Smooth muscle cell (in vitro differentiated cells): Measurements from ENCODE around the gene CHRDL2. TPM values are rescaled to one million over a fixed set of nuclear protein-coding genes. Genes with fewer than 3 reads are reported as not detected.

Experiments
- DNase-seq: peaks from one replicate; lab custom pipeline; 2025; ENCODE audit not compliant: unreplicated experiment; lab: John Stamatoyannopoulos, UW
- H2AFZ ChIP-seq: fragments of 200-600 bp; sonication (generic); 2 replicates; pipeline ENCODE4 v1.6.0; 2016; ENCODE audit warnings: antibody characterized with exemption, low read depth, mild to moderate bottlenecking
- H3F3A ChIP-seq: fragments of 200-600 bp; sonication (generic); 2 replicates; pipeline ENCODE4 v1.6.0; 2017; ENCODE audit warnings: antibody characterized with exemption, low read depth
- H3K27ac ChIP-seq: fragments of 200-600 bp; sonication (generic); 2 replicates; pipeline ENCODE4 v1.5.1; 2016; ENCODE audit warnings: low read depth, mild to moderate bottlenecking
- H3K27me3 ChIP-seq: fragments of 200-600 bp; sonication (generic); 2 replicates; pipeline ENCODE4 v1.6.1; 2016; ENCODE audit warnings: low read depth, mild to moderate bottlenecking
- H3K36me3 ChIP-seq: fragments of 200-600 bp; sonication (generic); 2 replicates; pipeline ENCODE4 v1.5.1; 2016; ENCODE audit warnings: low read depth
- H3K4me1 ChIP-seq: fragments of 200-600 bp; sonication (generic); 2 replicates; pipeline ENCODE4 v1.5.1; 2016; ENCODE audit warnings: low read depth
- H3K4me2 ChIP-seq: fragments of 200-600 bp; sonication (generic); 2 replicates; pipeline ENCODE4 v1.6.0; 2016; ENCODE audit warnings: mild to moderate bottlenecking
- H3K4me3 ChIP-seq: fragments of 200-600 bp; sonication (generic); 2 replicates; pipeline ENCODE4 v1.5.1; 2016; ENCODE audit warnings: mild to moderate bottlenecking
- H3K79me2 ChIP-seq: fragments of 200-600 bp; sonication (generic); 2 replicates; pipeline ENCODE4 v1.6.0; 2016; ENCODE audit warnings: low read depth, mild to moderate bottlenecking
- H3K9ac ChIP-seq: fragments of 200-600 bp; sonication (generic); 2 replicates; pipeline ENCODE4 v1.6.0; 2016; ENCODE audit warnings: low read depth
- H3K9me3 ChIP-seq: fragments of 200-600 bp; sonication (generic); replicated peaks from 2 replicates; pipeline ENCODE4 v1.5.1; 2016; ENCODE audit warnings: low read depth
- H4K20me1 ChIP-seq: fragments of 200-600 bp; sonication (generic); 2 replicates; pipeline ENCODE4 v1.6.0; 2016; ENCODE audit warnings: low read depth
- CTCF ChIP-seq: fragments of 200-600 bp; sonication (generic); IDR thresholded peaks from 2 replicates; pipeline ENCODE4 v1.5.1; 2017; ENCODE audit warnings: borderline replicate concordance, mild to moderate bottlenecking, antibody characterized with exemption; ENCODE audit not compliant: insufficient read depth, poor library complexity, severe bottlenecking
- WGBS: methylation state at CpG from one replicate; pipeline ENCODE4 v1.1.7; 2016; ENCODE audit warnings: low lambda C conversion rate; 5-methylcytosine and 5-hydroxymethylcytosine counted together
- polyA plus RNA-seq: library from polyadenylated mRNA; unstranded; fragments of >200 nt; fragmentation: Nextera tagmentation; extraction: Ambion mirVana; gene quantifications from 2 replicates; pipeline ENCODE4 v1.2.1, GENCODE V29; 2016
- total RNA-seq: library from RNA; depleted of rRNA; stranded (reverse); fragments of >200 nt; gene quantifications from 2 replicates; pipeline ENCODE4 v1.2.3, GENCODE V29; 2014

Gene CHRDL2
- total and polyA plus RNA-seq, 2 experiments from 2014 or later, result 13.8 to 71.4 TPM

GRCh38 chr11:74749127-74749964 is 18.1 kb upstream of the CHRDL2 start:
- Histone ChIP-seq H3K9ac (peak overlapping the region; percentile 96), H3K4me2 (peak overlapping the region; percentile 89), H3F3A (peaks cover 15% of the 10 kb centered on the region), H3K27ac (peak overlapping the region; percentile 81), H3K4me1 (peaks cover 15% of the 10 kb centered on the region), H2AFZ (peak overlapping the region; percentile 68), H3K36me3 (no peaks in the 10 kb centered on the region), H3K27me3 (no peaks in the 10 kb centered on the region), H3K9me3 (no peaks in the 10 kb centered on the region), H3K4me3 (peak overlapping the region; percentile 91), H4K20me1 (peaks cover 27% of the 10 kb centered on the region), H3K79me2 (peaks cover 47% of the 10 kb centered on the region)
- 2% methylated on average over 62 of the region's 63 CpGs for WGBS
- no peak for TF ChIP-seq CTCF
- no peak for DNase-seq

- no peaks in the 10 kb centered on the region for H3K36me3 ChIP-seq
- peak within 1 kb of the TSS; percentile 96 for H3K9ac ChIP-seq
- peaks cover 19% of the 10 kb centered on the region for H4K20me1 ChIP-seq
- no peak for TF ChIP-seq CTCF
- peaks cover 43% of the 10 kb centered on the region for H3K79me2 ChIP-seq
- peak within 1 kb of the TSS; percentile 89 for H3K4me2 ChIP-seq
- peak within 1 kb of the TSS; percentile 91 for H3K4me3 ChIP-seq
- no peaks in the 10 kb centered on the region for H3K9me3 ChIP-seq
- WGBS, result 2% methylated on average over 47 of the region's 47 CpGs
- H3F3A ChIP-seq, result peaks cover 6% of the 10 kb centered on the region
- DNase-seq, result peak; percentile 55
- peaks cover 8% of the 10 kb centered on the region for H3K4me1 ChIP-seq
- no peaks in the 10 kb centered on the region for H3K27me3 ChIP-seq
- H3K27ac ChIP-seq, result peak within 1 kb of the TSS; percentile 81
- peak within 1 kb of the TSS; percentile 81 for H2AFZ ChIP-seq
These were observed 17.2 kb upstream of the CHRDL2 start, which contains the start of gene RNF169 for GRCh38 chr11:74748211-74749126. TSS of gene RNF169 (plus strand) at chr11:74748849. CDS start at chr11:74748881, 32 bp downstream.

DNA sequence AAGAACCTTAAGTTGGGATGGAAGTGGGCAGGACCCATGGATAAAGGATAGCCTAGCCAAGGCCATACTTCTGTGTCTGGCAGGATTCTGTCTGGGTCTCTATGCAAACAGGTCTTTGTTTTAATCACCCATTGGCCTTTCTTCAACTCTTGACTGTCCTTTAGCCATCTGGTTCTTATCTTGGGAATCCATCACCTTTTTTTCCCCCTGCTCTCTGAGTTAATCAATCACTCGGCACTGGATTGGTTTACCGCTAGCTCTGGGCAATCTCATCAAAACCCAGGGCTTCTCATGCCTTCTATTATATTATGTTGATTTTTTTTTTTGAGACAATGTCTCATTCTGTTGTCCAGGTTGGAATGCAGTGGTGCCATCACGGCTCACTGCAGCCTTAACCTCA is 15.6 kb upstream of the CHRDL2 start:
- H3K4me1 ChIP-seq, result peaks cover 8% of the 10 kb centered on the region
- no peak overlapping the region for H2AFZ ChIP-seq
- H3K79me2 ChIP-seq, result peaks cover 27% of the 10 kb centered on the region
- WGBS, result 89% methylated on average over 3 of the region's 3 CpGs
- no peak overlapping the region for H3K4me3 ChIP-seq
- no peak overlapping the region for H3K9ac ChIP-seq
- H3K36me3 ChIP-seq, result no peaks in the 10 kb centered on the region
- no peak overlapping the region for H3K4me2 ChIP-seq
- H3K9me3 ChIP-seq, result no peaks in the 10 kb centered on the region
- no peaks in the 10 kb centered on the region for H3F3A ChIP-seq
- DNase-seq, result no peak
- no peak overlapping the region for H3K27ac ChIP-seq
- no peak for TF ChIP-seq CTCF
- peaks cover 17% of the 10 kb centered on the region for H4K20me1 ChIP-seq
- H3K27me3 ChIP-seq, result no peaks in the 10 kb centered on the region
